Activated naive CD8-positive, alpha-beta T cell treated with anti-CD3 and anti-CD28 coated beads, Interleukin-2, amount 10 ng/mL, durations not matched to agents 7 days and 5 days (primary cell): Measurements from ENCODE around the gene GRM4. TPM values are rescaled to one million over a fixed set of nuclear protein-coding genes. Genes with fewer than 3 reads are reported as not detected.

Source experiments
- ATAC-seq: fragments of 150-1000 bp; cut with Tn5 transposase; one replicate; pipeline ENCODE4 v1.10.0; 2021; ENCODE audit warnings: low read depth, moderate library complexity
- POLR2A ChIA-PET: fragments of 350-600 bp; sonication (Branson Sonifier 250); formaldehyde crosslinking; loops from one replicate; lab custom pipeline; 2021; ENCODE audit warnings: antibody characterized with exemption; lab: Charles Lee
- DNase-seq: peaks from one replicate; pipeline ENCODE4 v3.0.0; 2021
- H3K27ac Mint-ChIP-seq: one replicate; pipeline ENCODE4 v1.8.0; 2022; ENCODE audit warnings: mild to moderate bottlenecking, mixed read lengths
- H3K27me3 Mint-ChIP-seq: one replicate; pipeline ENCODE4 v1.8.0; 2022; ENCODE audit warnings: mild to moderate bottlenecking, moderate library complexity, mixed read lengths
- H3K36me3 Mint-ChIP-seq: one replicate; pipeline ENCODE4 v1.8.0; 2021; ENCODE audit warnings: mild to moderate bottlenecking, mixed read lengths
- H3K4me1 Mint-ChIP-seq: one replicate; pipeline ENCODE4 v1.8.0; 2021; ENCODE audit warnings: mixed read lengths
- H3K4me3 Mint-ChIP-seq: one replicate; pipeline ENCODE4 v1.8.0; 2022; ENCODE audit warnings: mild to moderate bottlenecking, moderate library complexity, mixed read lengths
- H3K9me3 Mint-ChIP-seq: one replicate; pipeline ENCODE4 v1.8.0; 2021; ENCODE audit warnings: mixed read lengths
- total RNA-seq, 2 experiments: library from RNA; stranded (reverse); gene quantifications; one replicate each; pipeline ENCODE4 v1.2.3, GENCODE V29; 2021

Gene GRM4
- total RNA-seq, 2 experiments from 2014 or later = 0.14 to 0.44 TPM

DNA sequence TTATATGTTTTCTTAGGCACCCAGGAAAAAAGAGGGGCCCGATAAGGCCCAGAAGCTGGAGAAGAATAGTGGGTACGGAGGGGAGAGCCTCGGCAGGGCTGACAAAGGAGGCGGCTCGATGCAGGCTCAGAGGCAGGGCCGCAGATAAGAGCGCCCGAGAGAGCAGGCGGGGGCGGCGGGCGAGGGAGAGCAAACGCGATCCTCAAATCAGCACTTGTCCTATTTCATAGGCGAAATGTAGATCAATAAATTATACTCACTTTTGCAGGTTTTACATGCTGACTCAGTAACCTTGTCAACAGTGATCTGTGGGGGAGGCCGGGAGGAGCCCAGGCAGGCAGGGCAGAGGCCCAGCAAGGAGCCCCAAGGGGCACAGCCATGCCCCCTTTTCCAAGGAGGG lies 42.6 kb downstream of the GRM4 start:
- H3K27ac Mint-ChIP-seq = no peak overlapping the region
- no peaks in the 10 kb centered on the region for H3K4me1 Mint-ChIP-seq
- no peak for ATAC-seq
- H3K36me3 Mint-ChIP-seq = no peaks in the 10 kb centered on the region
- no peaks in the 10 kb centered on the region for H3K9me3 Mint-ChIP-seq
- H3K27me3 Mint-ChIP-seq = peaks cover 4% of the 10 kb centered on the region
- DNase-seq = no peak
- no peak overlapping the region for H3K4me3 Mint-ChIP-seq
- POLR2A ChIA-PET = no interaction called here

DNA sequence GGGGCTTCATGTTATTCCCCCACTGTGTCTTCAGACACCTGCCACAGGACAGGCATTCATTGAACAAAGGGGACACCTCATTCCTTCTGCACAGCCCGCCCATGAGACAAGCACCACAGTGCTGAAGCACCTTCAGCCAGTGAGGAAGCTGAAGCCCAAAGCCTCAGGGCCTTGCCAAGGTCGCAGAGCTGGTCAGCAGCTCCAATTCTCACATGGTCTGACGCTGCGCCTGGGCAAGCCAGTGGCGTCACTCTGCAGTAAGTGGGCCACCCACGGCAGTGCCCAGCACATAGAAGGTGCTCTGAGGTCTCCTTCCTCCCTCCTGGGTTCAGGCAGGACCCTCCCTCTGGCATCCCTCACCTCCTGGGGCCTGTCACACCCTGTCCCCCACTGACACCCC lies 43.2 kb downstream of the GRM4 start:
- POLR2A ChIA-PET = no interaction called here
- no peaks in the 10 kb centered on the region for H3K9me3 Mint-ChIP-seq
- no peak for ATAC-seq

DNA sequence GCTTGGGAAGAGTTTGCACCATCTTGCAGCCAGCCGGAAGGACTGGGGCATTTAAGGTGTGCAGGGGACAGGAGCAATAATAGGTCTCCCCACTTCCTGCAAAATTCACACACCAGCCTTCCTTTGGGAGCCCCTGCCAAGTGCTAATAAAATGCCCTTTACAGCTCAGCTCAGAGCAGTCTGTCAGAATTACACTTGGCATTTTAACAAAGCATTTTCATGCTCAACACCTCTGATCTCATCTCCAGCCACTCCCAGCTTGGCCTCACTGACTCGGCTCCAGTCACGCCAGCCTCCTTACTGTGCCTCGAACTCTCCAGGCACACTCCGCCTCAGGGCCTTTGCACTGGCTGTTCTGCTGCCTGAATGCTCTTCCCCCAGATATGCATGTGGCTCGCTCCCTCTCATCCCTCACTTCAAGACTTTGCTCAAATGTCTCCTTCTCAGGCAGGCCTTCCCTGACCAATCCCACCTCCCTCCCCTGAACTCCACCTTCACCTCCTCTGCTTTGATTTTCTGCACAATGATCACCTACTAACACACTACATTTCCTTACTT lies 43.7 kb downstream of the GRM4 start:
- no peaks in the 10 kb centered on the region for H3K9me3 Mint-ChIP-seq

More for the DNA sequence above, 43.2 kb downstream of the GRM4 start:
- no peak for DNase-seq
- Mint-ChIP-seq H3K4me3 (no peak overlapping the region), H3K27ac (no peak overlapping the region), H3K27me3 (peaks cover 4% of the 10 kb centered on the region), H3K36me3 (no peaks in the 10 kb centered on the region), H3K4me1 (no peaks in the 10 kb centered on the region)

DNA sequence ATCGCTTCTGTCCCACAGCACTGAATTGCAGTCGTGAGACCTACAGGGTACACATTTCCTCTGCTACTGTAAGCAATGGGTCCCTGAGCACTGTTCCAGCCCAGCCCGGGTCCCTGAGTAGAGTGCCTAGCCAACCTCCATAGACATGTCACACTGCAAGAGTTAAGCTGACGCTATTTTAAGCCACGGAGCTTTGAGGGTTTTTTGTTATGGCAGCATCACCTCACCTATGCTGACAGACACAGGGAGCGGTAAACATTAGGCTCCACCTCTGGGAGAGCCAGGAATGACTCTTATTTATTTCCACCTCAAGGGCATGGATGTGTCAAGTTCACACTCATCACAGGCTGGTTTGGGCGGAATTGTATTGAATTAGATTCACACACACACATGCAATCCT lies 45.1 kb downstream of the GRM4 start:
- peaks cover 14% of the 10 kb centered on the region for H3K27me3 Mint-ChIP-seq
- POLR2A ChIA-PET = no interaction called here
- no peaks in the 10 kb centered on the region for H3K9me3 Mint-ChIP-seq
- DNase-seq = no peak
- no peak overlapping the region for H3K4me3 Mint-ChIP-seq
- H3K4me1 Mint-ChIP-seq = no peaks in the 10 kb centered on the region
- no peak for ATAC-seq
- no peak overlapping the region for H3K27ac Mint-ChIP-seq
- no peaks in the 10 kb centered on the region for H3K36me3 Mint-ChIP-seq

More for the DNA sequence above, 43.7 kb downstream of the GRM4 start:
- Mint-ChIP-seq H3K4me1 (no peaks in the 10 kb centered on the region), H3K27me3 (peaks cover 4% of the 10 kb centered on the region), H3K27ac (no peak overlapping the region), H3K36me3 (no peaks in the 10 kb centered on the region), H3K4me3 (no peak overlapping the region)
- POLR2A ChIA-PET = no interaction called here
- DNase-seq (no peak), ATAC-seq (no peak)

DNA sequence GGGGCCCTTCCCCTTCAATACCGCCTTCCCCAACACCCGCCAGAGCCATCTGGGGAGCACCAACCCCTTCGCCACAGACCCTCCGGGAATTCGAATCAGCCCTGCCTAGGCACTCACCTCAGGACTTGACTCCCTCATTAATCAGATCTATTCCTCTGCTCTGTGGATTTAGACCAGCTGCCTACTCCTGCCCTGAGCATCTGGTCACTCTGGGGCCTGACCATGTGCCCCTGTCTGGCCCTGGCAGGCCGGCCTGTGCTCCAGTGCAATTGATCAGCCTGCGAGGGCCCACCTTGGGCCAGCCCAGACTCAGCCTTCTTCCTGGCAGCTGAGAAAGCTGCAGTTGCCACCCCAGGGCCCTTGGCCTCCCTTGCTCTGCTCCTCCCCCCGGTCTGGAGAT lies 46.0 kb downstream of the GRM4 start:
- DNase-seq (no peak), ATAC-seq (no peak)
- Mint-ChIP-seq H3K27ac (no peak overlapping the region), H3K9me3 (no peaks in the 10 kb centered on the region), H3K27me3 (peaks cover 16% of the 10 kb centered on the region), H3K4me1 (no peaks in the 10 kb centered on the region), H3K36me3 (no peaks in the 10 kb centered on the region), H3K4me3 (no peak overlapping the region)
- POLR2A ChIA-PET = no interaction called here

DNA sequence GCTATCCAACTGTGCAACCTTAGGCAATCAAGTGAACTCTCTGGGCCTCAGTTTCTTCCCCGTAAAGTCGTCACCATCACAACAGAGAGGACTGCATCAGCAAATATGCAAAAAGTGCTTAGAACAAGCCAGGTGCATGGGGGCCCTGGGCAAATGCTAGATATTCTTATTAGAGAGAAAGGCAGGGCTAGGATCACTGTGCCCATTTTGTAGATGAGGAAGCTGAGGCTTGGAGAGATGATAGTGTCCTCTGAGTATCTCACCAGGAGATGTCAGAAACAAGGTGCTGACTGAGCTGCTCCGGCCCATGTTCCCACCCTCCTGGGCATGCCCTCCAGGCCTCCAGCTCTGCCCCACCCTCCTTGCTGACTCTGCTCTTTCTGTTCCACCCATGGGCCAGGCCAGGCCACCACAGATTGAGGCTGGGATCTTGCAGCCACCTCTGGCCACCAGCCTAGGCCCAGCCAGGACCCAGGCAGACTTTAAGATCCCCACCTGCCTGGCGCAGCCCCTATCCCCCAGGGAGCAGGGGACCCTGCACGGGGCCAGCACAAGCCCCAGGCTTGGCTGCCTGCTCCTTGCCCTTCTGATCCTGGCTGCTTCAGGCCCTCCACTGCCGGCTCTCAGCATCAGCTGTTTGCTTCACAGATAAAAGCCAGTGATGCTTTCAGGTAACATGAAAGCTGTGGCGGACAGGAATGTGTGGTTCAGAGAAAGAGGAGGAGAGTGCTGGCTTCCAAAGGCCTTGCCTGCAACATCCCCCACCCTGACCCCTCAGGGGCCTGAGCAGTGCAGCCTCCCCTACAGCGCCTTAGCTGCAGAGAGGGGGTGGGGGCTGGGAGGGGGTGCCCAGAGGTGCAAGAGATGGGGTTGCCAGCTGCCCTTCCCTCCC lies 47.6 kb downstream of the GRM4 start:
- DNase-seq (no peak), ATAC-seq (no peak)
- no peak overlapping the region for H3K27ac Mint-ChIP-seq
- no peaks in the 10 kb centered on the region for H3K4me1 Mint-ChIP-seq
- POLR2A ChIA-PET = no interaction called here
- H3K4me3 Mint-ChIP-seq = no peak overlapping the region
- H3K36me3 Mint-ChIP-seq = no peaks in the 10 kb centered on the region
- H3K27me3 Mint-ChIP-seq = peaks cover 18% of the 10 kb centered on the region
- peaks cover 1% of the 10 kb centered on the region for H3K9me3 Mint-ChIP-seq

DNA sequence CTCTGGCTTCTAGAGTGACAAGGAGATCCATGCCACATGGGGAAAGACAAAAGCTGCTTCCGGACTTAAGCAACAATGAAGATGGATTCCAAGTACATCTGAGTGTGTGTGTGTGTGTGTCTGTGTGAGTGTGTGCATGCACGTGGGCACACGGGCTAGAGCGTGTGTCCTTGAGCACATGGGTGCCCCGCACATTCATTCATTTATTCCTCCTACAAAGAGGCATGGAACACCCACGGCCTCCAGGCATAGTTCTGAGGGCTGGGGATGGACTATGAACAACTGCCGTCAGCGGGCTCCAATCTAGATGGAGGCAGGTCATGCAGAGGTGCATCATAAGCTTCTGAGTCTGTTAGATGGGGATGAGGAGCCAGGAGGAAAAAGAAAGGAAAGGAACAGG lies 49.1 kb downstream of the GRM4 start:
- Mint-ChIP-seq H3K27ac (no peak overlapping the region), H3K27me3 (peaks cover 16% of the 10 kb centered on the region), H3K4me1 (no peaks in the 10 kb centered on the region), H3K4me3 (no peak overlapping the region), H3K36me3 (no peaks in the 10 kb centered on the region), H3K9me3 (peaks cover 1% of the 10 kb centered on the region)
- no peak for ATAC-seq
- POLR2A ChIA-PET = no interaction called here
- DNase-seq = no peak

DNA sequence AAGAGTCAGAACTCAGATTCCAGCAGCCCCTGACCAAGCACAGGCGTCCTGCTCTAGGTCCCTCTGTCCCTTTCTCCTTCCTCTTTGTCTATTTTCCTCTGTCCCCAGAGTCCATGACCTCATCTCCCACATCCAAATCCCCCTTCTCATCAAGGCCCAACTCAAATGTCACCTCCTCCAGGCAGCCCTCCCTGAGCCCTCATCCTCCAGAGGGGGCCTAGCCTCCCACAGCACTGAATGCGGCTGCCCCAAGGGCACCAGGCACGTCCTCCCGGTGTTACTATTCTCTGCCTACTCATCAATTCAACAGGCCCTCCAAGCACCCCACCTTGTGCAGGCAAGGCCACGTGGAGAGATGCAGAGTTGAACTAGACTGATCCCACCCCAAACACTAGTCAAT lies 49.7 kb downstream of the GRM4 start:
- POLR2A ChIA-PET = no interaction called here
- H3K4me1 Mint-ChIP-seq = no peaks in the 10 kb centered on the region
- H3K4me3 Mint-ChIP-seq = no peak overlapping the region
- no peak for DNase-seq
- H3K36me3 Mint-ChIP-seq = no peaks in the 10 kb centered on the region
- H3K9me3 Mint-ChIP-seq = peaks cover 1% of the 10 kb centered on the region
- ATAC-seq = no peak
- no peak overlapping the region for H3K27ac Mint-ChIP-seq
- H3K27me3 Mint-ChIP-seq = peaks cover 16% of the 10 kb centered on the region

DNA sequence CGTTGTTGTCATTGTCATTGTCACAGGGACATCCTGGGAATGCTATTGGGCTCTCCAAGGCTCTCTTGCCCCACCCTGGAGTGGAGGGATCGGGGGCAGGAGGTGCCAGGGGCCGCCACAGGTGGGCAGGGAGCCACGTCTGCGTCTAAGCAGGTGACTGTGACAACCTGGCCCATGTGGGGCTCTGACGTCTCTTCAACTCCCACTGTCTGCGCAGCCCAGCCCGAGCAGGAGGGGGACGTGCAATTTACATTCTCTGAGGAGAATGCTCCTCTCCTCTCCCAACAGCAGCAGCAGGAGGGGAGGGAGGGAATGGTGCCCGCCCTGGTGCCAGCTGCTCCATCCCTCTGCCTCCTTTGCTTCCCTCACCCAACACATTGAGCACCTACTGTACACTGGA lies 50.1 kb downstream of the GRM4 start:
- Mint-ChIP-seq H3K4me1 (no peaks in the 10 kb centered on the region), H3K4me3 (no peak overlapping the region), H3K27ac (no peak overlapping the region), H3K9me3 (peaks cover 1% of the 10 kb centered on the region), H3K27me3 (peaks cover 16% of the 10 kb centered on the region), H3K36me3 (no peaks in the 10 kb centered on the region)
- ATAC-seq (no peak), DNase-seq (no peak)
- POLR2A ChIA-PET = no interaction called here

DNA sequence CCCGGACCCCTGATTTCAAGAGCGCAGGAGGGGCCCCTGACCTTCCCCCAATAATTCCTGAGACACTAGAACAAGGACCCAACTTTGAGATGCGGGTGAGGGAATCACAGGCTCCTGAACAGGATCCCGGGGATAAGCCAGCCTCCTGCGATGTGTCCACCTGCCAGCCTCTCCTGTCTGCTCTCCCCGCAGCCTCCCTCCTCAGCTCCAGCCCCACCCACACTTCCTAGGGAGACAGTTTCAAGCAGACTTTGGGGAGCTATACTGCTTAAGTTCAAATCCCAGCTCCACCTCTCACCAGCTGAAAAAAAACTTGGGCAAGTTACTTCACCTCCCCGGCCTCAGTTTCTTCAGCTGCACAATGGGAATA lies 50.8 kb downstream of the GRM4 start:
- POLR2A ChIA-PET = no interaction called here
- Mint-ChIP-seq H3K27ac (no peak overlapping the region), H3K4me1 (no peaks in the 10 kb centered on the region), H3K4me3 (no peak overlapping the region), H3K27me3 (peaks cover 16% of the 10 kb centered on the region), H3K36me3 (no peaks in the 10 kb centered on the region), H3K9me3 (peaks cover 1% of the 10 kb centered on the region)
- ATAC-seq (no peak), DNase-seq (no peak)

DNA sequence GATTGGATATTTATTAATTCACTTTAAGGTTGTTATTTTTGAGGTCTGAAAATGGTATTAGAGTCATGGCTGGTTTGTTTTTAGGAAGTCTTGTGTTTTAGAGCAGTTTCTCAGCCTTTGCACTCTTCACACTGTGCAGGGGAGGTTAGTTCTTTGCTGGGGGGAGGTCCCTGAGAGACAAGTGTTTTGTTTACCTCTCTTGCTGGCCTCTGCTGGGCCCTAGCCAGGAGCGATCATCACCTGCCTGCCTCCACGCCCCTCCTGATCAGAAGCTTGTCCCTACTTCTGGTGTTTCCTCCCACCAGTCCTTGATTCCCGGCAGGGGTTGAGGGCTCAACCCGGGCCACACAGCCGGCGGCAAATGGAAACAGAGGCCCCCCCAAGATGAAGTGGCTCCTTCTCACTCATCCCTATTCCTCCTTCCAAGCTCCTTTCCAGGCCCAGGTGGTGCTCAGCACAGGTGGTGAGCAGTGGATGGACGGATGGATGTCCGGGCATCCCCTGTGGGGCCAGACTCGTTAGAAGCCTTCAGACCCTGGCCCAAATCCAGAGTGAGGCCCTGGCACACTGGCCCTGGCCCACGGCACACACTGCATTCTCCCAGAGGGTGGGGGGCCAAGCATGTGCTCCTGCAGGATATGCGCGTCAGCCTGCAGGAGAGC lies 51.3 kb downstream of the GRM4 start:
- H3K27ac Mint-ChIP-seq = no peak overlapping the region
- POLR2A ChIA-PET = no interaction called here
- ATAC-seq (no peak), DNase-seq (no peak)
- H3K36me3 Mint-ChIP-seq = no peaks in the 10 kb centered on the region
- H3K27me3 Mint-ChIP-seq = peaks cover 16% of the 10 kb centered on the region
- peaks cover 1% of the 10 kb centered on the region for H3K9me3 Mint-ChIP-seq
- no peaks in the 10 kb centered on the region for H3K4me1 Mint-ChIP-seq
- H3K4me3 Mint-ChIP-seq = no peak overlapping the region

DNA sequence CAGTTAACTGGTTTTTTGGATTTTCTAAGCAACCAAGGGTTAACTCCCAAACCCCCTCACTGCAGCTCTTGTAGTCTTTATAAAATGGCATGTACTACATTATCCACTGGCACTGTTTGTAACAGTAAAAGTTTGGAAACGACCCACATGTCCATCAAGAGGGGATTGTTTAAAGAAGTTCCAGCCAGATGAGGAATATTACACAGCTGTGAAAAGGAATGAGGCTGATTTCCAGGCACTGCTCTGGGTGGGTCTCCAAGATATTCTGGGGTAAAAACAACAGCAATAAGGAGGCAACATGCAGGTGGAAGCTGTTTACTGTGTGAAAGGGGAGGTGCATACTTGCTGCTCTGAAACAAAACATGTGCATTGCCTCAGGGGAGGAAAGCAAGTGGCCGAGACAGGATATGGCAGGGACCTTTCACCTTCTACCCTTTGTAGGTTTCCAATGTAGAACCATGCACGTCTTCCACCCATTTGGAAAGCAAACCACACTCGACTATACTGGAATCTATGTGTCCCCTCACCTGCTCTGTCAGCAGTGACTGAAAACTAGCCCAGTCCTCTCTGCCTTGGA lies 51.9 kb downstream of the GRM4 start:
- Mint-ChIP-seq H3K9me3 (peaks cover 1% of the 10 kb centered on the region), H3K4me1 (no peaks in the 10 kb centered on the region), H3K27ac (no peak overlapping the region), H3K27me3 (peaks cover 16% of the 10 kb centered on the region), H3K36me3 (no peaks in the 10 kb centered on the region), H3K4me3 (no peak overlapping the region)
- ATAC-seq = no peak
- DNase-seq = no peak
- POLR2A ChIA-PET = no interaction called here

DNA sequence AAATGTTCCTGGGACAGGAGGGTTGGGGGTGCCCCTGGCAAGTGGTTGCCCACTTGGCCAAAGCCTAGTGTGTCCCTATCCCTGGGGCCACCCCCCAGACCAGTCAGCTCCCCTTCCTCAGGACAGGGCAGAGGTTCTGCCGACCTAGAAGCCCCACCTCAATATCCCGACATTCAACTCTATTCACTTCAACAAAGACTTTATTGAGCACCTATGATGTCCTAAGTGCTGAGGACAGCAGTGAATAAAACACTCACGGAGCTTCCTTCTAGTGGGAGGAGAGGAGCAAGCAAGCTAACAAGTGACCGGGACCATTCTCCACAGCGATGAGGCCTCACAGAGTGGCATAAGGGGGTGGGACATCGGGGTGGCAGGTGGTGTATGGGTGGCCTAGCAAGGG lies 52.7 kb downstream of the GRM4 start:
- H3K9me3 Mint-ChIP-seq = peaks cover 1% of the 10 kb centered on the region
- POLR2A ChIA-PET = no interaction called here
- peaks cover 16% of the 10 kb centered on the region for H3K27me3 Mint-ChIP-seq
- H3K4me1 Mint-ChIP-seq = no peaks in the 10 kb centered on the region
- no peak overlapping the region for H3K27ac Mint-ChIP-seq
- ATAC-seq (no peak), DNase-seq (no peak)
- no peak overlapping the region for H3K4me3 Mint-ChIP-seq
- no peaks in the 10 kb centered on the region for H3K36me3 Mint-ChIP-seq
